Left ventricle myocardium superior (tissue), 1 donor: ENCODE results near the gene PICALM. TPM values are rescaled to one million over a fixed set of nuclear protein-coding genes. Genes with fewer than 3 reads are reported as not detected.

Experiments used
- ATAC-seq: fragments of 200-7000 bp; cut with Tn5 transposase; one replicate; pipeline ENCODE4 v1.9.1; 2020; ENCODE audit warnings: mild to moderate bottlenecking, moderate library complexity
- DNase-seq: peaks from one replicate; pipeline ENCODE4 v3.0.0-alpha.2; 2020
- intact Hi-C: fragments of 100-400 bp; cut with micrococcal nuclease; formaldehyde crosslinking; loops from one replicate; pipeline ENCODE4 v1.11.0; 2022
- total RNA-seq: library from RNA; stranded (reverse); fragmentation: NEBNext Ultra II Directional; extraction: Animal tissue kit (Norgen Biotek cat#: 25700); gene quantifications from one replicate; pipeline ENCODE4 v1.2.1, GENCODE V29; 2021
- donor health status: DM: no; HTN: yes; CAD: no; lungs with severe emphysema.

PICALM gene
- total RNA-seq, 1 donor from 2014 or later: 122 TPM

DNA sequence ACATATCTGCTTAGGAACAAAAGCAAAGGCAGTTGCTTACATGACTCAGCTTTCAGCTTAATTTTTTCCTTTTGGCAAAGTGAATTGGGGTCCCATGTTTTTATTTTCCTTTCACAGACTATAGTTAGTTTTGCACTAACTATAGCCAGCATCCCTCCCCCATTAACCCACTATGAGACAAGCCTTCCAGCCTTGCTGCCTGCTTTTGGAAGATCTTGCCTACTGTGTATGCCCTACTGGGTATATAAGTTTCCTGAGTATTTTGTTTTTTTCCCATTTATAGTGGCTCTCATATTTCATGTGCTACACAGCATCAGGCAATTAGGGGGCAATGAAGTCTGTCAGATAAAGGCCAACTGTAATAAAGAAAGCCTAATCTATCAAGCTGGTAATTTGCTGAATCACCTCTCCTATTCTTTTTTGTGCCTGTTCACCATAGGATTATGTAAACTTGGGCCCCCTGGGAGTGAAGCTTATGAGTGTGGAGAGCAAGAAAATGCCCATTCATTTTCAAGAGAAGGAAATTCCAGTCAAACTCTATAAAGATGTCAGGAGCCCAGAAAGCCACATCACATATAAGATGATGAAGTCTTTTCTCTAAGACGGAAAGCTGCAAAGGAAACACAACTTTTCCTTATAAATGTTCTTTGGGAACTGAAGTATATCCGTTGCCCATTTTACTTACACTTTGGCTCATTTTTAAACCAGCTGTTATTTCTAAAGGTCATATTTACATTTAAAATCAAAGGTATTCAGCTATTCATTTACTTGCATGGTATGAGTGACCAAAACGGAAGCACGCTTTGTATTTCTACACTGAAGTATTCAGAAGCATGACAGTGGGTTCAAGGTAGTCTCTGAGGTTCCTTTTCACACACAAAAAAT is 149.7 kb downstream of the PICALM start:
- ATAC-seq: no peak
- intact Hi-C loops: no loop called here
- DNase-seq: no peak

DNA sequence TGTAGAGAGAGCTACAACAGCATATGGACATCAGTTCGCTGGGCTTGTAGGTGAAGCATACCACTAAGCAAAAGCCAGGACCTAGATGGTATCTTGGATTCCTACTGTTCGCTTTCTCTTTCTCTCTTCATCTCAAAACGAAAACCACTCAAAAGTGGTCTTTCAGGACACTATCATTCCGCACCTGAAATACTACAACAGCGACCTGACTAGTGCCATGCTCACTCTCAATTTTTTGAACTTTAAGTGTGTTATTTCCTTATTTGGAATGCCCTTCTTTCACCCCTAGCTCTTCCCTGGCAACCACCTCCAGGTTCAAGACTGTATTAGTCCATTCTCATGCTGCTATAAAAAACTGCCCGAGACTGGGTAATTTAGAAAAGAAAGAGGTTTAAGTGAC is 154.5 kb downstream of the PICALM start:
- intact Hi-C loops: no loop called here
- ATAC-seq: no peak

DNA sequence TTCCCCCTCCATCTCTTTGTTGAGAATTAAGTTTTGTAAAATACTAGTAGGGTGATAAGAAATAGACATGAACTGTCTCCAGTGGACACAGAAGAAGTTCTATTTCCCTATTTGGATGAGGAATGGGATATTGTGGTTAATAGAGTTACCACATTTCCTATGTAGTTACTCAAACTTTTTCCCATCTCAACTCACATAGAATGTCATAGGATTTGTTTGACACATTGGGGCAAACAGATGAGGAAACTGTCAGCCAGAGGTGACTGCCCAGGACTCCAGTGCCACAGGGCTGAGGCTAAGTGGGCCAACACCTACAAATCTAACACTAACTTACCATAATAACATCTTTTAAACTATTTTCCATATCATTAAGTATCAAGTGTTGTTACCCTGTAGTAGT is 155.4 kb downstream of the PICALM start:
- no peak for ATAC-seq
- intact Hi-C loops: no loop called here
- DNase-seq: no peak

More for the DNA sequence above, 154.5 kb downstream of the PICALM start:
- DNase-seq: no peak

DNA sequence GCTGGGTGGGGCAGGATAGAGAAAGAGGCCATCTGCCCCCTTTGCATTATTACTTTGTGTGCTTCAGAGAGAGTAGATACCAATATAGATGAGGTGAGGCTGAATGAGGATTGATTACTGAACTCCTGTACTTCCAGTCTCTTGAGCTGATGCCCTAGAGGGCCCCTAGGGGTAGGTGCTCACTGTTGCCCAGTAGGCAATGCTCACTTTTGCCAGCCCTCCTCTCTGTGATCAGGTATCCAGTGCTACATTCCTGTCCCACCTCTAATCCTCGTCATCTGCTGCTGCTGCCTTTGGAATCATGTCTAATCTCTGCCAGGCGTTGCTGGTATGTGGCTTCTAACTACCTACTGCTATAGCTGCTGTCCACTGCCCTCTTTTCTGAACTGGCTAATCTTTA is 156.5 kb downstream of the PICALM start:
- ATAC-seq (no peak), DNase-seq (no peak)
- intact Hi-C loops: no loop called here

Other genes starting within 250 kb of the PICALM start
- not detected for gene CCDC83, start 213.7 kb downstream of the PICALM start, total RNA-seq
- gene EED, start 175.7 kb upstream of the PICALM start, total RNA-seq: 14.5 TPM
- 54.1 TPM for gene HIKESHI, start 233.2 kb upstream of the PICALM start, total RNA-seq